ENCODE results near the gene PDE8A.
A peak's percentile ranks its signal among the peaks of the same experiment; 100 is the strongest.

PDE8A gene

DNA sequence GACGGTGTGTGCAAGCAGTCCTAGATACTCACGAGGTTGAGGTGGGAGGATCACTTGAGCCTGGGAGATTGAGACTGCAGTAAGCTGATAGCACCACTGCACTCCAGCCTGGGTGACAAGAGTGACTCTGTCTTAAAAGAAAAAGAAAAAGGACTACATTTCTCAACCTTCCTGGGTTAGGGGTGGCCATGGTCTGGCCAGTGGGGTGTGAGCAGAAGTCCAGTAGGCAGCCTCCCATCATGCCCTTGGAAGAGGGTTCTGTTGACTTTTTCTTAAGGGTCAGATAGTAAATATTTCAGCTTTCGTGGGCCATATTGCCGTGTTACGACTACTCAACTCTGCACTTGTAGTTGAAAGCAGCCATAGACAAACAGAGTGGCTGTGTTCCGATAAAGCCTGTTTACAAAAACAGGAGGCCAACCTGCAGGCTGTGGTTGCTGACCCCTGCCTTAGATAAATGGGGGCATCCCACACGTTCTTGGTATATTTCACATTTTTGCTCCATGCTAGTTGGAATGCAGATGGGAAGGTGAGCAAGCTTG is 31.0 kb upstream of the PDE8A start:
- Mint-ChIP-seq H3K36me3 (ENCODE audit: low read depth) (no peaks in the 10 kb centered on the region), H3K27me3 (no peaks in the 10 kb centered on the region), H3K4me3 (no peak overlapping the region), H3K27ac (no peak overlapping the region), H3K9me3 (no peaks in the 10 kb centered on the region), H3K4me1 (no peaks in the 10 kb centered on the region)
- ATAC-seq (no peak), DNase-seq (no peak)

DNA sequence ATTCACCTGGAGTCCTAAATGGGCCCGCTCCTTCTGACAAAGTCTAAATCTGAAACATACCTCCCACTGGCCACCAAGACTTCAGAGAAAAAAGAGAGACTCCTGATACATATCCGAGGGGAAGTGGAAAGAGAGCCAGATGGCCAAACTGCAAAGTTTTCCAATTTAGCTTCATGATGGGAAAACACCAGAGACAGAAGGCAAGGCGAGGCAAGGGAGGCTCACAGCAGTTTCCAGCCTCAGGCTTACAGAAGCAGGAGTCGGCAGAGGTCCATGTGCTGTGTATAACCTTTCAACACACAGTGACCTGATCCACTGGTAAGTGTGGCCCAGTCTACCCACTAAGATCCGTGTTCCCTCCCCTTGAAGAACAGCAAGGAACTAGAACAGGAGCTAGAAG is 29.9 kb upstream of the PDE8A start:
- ATAC-seq (no peak), DNase-seq (no peak)
- Mint-ChIP-seq H3K4me3 (no peak overlapping the region), H3K27me3 (peaks cover 7% of the 10 kb centered on the region), H3K36me3 (ENCODE audit: low read depth) (no peaks in the 10 kb centered on the region), H3K4me1 (peaks cover 2% of the 10 kb centered on the region), H3K9me3 (no peaks in the 10 kb centered on the region), H3K27ac (no peak overlapping the region)

DNA sequence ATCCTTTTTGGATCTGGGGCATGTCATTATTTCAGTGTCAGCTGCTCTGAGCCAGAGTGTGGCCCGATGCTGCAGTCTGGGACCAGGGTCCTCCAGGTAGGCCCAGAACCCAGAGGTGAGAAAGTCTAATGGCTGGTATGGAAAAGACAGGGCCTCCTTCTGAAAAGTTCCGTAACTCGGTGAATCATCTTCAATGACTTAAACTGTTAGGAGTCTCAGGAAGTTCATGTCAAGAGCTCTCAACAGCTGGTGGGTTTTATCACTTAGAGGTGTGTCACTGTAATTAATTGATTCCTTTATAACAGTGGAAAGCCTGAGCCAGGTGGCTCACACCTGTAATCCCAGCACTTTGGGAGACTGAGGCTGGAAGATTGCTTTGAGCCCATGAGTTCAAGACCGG is 28.5 kb upstream of the PDE8A start:
- no peak for DNase-seq
- H3K9me3 Mint-ChIP-seq: no peaks in the 10 kb centered on the region
- no peak for ATAC-seq
- H3K4me3 Mint-ChIP-seq: no peak overlapping the region
- no peaks in the 10 kb centered on the region for H3K36me3 Mint-ChIP-seq (ENCODE audit: low read depth)
- H3K4me1 Mint-ChIP-seq: peaks cover 2% of the 10 kb centered on the region
- H3K27ac Mint-ChIP-seq: no peak overlapping the region
- peaks cover 12% of the 10 kb centered on the region for H3K27me3 Mint-ChIP-seq

DNA sequence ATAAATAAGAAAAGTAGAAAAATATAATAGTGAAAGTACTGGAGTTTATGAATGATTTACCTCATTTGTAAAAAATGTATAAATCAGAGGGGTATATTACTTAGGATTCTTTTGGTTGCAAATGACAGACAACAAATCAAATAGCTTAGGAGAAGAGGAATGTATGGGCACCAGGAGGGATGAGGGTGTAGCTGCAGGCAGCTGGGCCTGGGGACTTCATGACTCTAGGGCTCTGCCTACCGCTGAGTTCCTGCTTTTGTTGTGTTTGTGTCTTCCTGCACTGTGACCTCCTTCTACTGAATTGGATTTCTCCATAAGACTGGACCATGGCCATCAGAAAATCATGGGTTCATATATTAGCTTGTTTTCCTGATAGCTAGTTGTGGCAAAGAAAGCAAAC is 27.9 kb upstream of the PDE8A start:
- Mint-ChIP-seq H3K27me3 (peaks cover 12% of the 10 kb centered on the region), H3K36me3 (ENCODE audit: low read depth) (no peaks in the 10 kb centered on the region), H3K4me3 (no peak overlapping the region), H3K9me3 (no peaks in the 10 kb centered on the region), H3K4me1 (peaks cover 2% of the 10 kb centered on the region), H3K27ac (no peak overlapping the region)
- DNase-seq: no peak
- no peak for ATAC-seq

DNA sequence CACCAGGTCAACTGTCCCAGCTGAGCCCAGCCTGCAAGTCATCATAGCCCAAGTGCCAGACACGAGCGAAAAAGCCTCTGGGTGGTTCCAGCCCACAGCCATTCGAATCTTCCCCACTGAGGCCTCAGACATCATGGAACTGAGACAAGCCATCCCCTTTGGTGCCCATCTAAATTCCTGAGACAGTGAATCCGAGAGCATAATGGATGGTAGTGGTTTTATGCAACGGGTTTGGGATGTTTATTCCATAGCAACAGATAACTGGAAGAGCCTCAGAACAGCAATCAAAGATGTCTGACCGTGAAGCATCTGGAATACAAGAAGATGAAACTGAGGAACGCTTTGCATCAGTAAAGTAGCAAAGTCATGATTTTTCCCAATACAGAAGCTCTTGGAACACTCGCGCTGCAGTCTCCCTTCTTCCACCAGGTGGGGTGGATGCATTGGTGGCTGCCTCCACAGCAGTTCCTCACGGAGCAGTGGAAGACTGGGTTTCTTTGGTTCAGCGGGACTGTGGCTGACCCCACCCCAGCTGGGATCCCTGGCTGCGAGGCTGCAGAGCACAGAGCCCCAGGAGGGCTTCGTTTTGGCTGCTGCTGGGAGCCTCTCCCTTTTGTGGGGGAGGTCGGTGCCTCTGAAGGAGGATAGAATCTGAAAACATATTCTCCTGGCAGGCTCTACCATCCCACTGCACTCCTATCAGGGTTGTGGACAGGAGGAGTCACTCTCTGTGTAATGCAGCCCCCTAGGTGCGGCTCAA is 26.4 kb upstream of the PDE8A start:
- DNase-seq (peak; percentile 38), ATAC-seq (peak; percentile 49)
- Mint-ChIP-seq H3K27me3 (peaks cover 14% of the 10 kb centered on the region), H3K4me1 (peaks cover 7% of the 10 kb centered on the region), H3K36me3 (ENCODE audit: low read depth) (no peaks in the 10 kb centered on the region), H3K4me3 (no peak overlapping the region), H3K27ac (no peak overlapping the region), H3K9me3 (no peaks in the 10 kb centered on the region)

DNA sequence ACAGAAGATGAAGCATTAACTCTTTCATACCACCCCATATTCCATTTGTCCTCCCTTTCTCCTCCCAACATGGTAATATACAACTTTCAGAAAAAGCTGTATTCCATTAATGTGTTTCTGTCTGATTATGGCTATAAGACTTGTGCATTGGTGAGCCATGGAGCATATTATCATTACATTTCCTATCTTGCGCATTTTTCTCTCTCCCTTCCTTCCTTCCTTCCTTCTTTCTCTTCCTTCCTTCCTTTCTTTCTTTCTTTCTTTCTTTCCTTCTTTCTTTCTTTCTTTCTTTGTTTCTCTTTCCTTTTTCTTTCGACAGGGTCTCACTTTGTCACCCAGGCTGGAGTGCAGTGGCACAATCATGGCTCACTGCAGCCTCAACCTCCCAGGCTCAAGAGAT is 25.5 kb upstream of the PDE8A start:
- peaks cover 7% of the 10 kb centered on the region for H3K4me1 Mint-ChIP-seq
- H3K27ac Mint-ChIP-seq: no peak overlapping the region
- no peak for DNase-seq
- no peaks in the 10 kb centered on the region for H3K36me3 Mint-ChIP-seq (ENCODE audit: low read depth)
- no peak overlapping the region for H3K4me3 Mint-ChIP-seq
- ATAC-seq: no peak
- H3K9me3 Mint-ChIP-seq: no peaks in the 10 kb centered on the region
- peaks cover 14% of the 10 kb centered on the region for H3K27me3 Mint-ChIP-seq

DNA sequence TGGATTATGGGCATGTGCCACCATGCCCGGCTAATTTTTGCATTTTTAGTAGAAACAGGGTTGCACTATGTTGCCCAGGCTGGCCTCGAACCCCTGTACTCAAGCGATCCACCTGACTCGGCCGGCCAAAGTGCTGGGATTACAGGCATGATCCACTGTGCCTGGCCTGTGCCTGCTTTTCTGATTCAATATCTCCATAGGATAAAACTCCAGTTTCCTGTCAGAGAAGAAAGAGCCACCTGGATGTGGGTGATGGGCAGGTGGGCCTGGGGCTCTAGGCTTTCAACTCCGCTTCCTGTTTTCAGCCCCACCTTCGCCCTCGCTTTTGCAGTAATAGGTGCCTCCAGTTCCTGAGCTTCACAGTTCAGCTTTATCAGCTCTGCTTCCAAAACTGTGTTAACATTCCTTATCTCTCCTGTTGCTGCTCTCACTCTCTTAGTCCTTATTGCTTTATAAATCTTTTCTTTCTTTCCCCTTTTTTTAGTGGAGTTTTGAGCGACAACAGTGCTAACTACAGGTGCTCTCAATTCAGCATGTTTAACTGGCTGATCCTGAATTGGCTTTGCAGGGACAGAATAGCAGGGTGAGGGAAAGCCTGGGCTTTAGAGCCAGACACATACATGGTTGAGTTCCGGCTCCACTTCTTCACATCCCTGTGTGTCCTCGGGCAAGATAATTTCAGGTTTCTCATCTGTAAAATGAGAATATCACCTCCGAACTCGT is 21.1 kb upstream of the PDE8A start:
- peaks cover 16% of the 10 kb centered on the region for H3K27me3 Mint-ChIP-seq

DNA sequence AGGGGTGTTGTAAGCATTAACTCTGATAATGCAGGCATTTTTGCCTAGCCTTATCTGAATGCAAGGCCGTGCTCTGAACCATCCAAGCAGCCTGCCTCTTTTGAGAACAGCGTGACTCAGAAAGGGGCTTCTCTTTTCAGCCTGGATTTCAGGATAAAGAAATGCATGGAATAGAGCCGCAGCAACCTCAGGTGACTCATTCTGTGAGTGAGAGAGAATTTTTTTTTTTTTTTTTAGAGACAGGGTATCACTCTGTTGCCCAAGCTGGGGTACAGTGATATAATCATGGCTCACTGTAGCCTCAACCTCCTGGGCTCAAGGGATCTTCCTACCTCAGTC is 20.6 kb upstream of the PDE8A start:
- no peak for DNase-seq
- Mint-ChIP-seq H3K36me3 (ENCODE audit: low read depth) (no peaks in the 10 kb centered on the region), H3K9me3 (peaks cover 4% of the 10 kb centered on the region), H3K27me3 (peaks cover 13% of the 10 kb centered on the region), H3K4me1 (peaks cover 4% of the 10 kb centered on the region), H3K4me3 (no peak overlapping the region), H3K27ac (no peak overlapping the region)
- ATAC-seq: no peak

More for the DNA sequence above, 21.1 kb upstream of the PDE8A start:
- Mint-ChIP-seq H3K4me1 (peaks cover 7% of the 10 kb centered on the region), H3K36me3 (ENCODE audit: low read depth) (no peaks in the 10 kb centered on the region), H3K4me3 (no peak overlapping the region), H3K27ac (no peak overlapping the region), H3K9me3 (peaks cover 4% of the 10 kb centered on the region)
- ATAC-seq (no peak), DNase-seq (no peak)

DNA sequence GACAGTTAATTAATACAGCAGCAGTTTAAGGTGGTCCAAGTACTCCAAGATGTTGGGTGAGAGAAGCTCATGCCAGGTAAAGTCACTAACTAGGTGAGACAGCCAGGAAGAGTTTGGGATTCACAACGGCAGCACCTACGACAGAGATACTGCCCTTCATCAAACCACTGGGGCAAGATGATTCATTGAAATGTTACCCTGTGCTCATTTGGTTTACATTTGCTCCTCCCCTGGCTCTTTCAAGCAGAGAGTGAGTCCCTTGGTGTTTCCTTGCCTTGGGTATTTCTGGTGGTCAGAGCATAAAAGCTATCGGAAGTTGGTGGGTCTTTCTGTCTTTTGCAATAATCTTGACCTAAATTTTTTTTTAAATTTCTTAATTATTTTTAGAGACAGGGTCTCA is 19.9 kb upstream of the PDE8A start:
- H3K4me3 Mint-ChIP-seq: no peak overlapping the region
- ATAC-seq: no peak
- DNase-seq: no peak
- H3K9me3 Mint-ChIP-seq: peaks cover 4% of the 10 kb centered on the region
- H3K27me3 Mint-ChIP-seq: peaks cover 9% of the 10 kb centered on the region
- no peaks in the 10 kb centered on the region for H3K36me3 Mint-ChIP-seq (ENCODE audit: low read depth)
- H3K27ac Mint-ChIP-seq: no peak overlapping the region
- H3K4me1 Mint-ChIP-seq: peaks cover 4% of the 10 kb centered on the region

DNA sequence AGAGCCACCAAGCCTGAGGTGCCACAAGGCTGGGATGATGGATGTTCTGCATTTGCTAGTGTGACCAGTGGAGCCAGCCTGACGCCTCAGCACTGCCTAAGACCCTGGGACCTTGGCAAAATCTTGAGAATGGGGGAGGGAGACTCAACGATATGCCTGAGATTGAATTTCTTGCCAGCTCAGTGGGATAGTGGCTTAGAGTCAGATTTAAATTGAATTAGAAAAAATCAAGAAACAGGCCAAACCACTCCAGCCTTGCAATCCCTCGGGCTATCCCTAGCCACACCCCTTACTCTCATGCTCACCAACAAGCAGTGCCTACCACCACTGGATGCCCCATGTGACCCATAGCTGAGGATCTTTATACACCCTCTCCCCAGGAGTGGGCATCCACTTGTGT is 18.7 kb upstream of the PDE8A start:
- Mint-ChIP-seq H3K4me1 (peaks cover 4% of the 10 kb centered on the region), H3K36me3 (ENCODE audit: low read depth) (no peaks in the 10 kb centered on the region), H3K27me3 (peaks cover 4% of the 10 kb centered on the region), H3K4me3 (no peak overlapping the region), H3K9me3 (peaks cover 4% of the 10 kb centered on the region), H3K27ac (no peak overlapping the region)
- DNase-seq (no peak), ATAC-seq (no peak)

DNA sequence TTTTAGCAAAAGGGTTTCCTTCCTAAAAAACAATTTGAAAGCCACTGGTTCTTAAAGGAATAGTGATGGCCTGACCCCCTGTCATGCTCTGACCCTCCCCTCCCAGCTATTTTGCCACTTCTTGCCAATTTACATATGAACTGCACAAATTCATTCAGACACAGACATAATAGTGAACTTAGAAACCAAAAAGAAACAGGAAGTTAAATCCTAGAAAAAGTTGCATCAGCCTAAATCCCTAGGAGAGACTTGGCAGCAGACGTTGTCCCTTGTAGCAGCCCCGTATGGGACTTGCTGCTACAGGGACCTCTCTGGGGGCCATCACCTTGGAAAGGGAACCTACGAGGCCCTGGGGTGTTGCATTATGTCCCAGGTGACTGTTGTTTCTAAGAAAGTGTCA is 14.3 kb upstream of the PDE8A start:
- Mint-ChIP-seq H3K4me1 (no peaks in the 10 kb centered on the region), H3K9me3 (peaks cover 4% of the 10 kb centered on the region), H3K4me3 (no peak overlapping the region), H3K36me3 (ENCODE audit: low read depth) (no peaks in the 10 kb centered on the region), H3K27ac (no peak overlapping the region), H3K27me3 (peaks cover 2% of the 10 kb centered on the region)
- ATAC-seq (no peak), DNase-seq (no peak)

DNA sequence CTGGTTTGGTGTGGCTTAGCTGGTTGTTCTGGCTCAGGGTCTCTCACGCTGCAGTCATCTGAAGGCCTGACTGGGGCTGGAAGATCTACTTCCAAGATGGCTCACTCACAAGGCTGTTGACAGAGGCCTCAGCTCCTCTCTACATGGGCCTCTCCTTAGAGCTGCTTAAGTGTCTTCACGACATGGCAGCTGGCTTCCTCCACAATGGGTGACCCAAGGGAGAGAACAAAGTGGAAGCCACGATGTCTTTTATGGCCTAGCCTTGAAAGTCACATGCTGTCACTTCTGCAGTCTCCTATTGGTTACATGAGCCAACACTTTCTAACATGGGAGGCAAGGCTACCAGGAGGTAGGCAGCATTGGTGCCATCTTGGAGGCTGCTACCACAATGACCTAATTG is 13.4 kb upstream of the PDE8A start:
- Mint-ChIP-seq H3K27ac (no peak overlapping the region), H3K4me3 (no peak overlapping the region), H3K4me1 (no peaks in the 10 kb centered on the region)

DNA sequence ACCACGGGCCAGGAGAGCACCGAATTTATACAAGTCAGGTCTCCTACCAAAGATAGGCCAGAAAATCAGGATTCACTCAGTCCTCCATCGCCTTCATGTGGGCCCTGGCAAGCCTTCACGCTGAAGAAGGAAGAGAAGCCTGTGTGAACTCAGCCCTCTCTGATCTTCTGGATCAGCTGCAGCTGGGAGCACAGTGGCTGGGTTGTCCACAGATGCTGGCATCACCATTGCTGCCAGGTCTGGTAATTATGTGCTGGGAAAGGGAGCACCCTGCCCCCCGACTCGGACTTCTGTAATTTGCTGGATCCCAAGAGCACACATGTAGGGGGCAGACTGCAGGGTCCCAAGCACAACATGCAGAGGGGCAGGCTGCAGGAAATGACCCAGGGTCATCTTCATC is 12.4 kb upstream of the PDE8A start:
- DNase-seq (no peak), ATAC-seq (no peak)
- Mint-ChIP-seq H3K27ac (no peak overlapping the region), H3K36me3 (ENCODE audit: low read depth) (no peaks in the 10 kb centered on the region), H3K4me3 (no peak overlapping the region), H3K9me3 (peaks cover 4% of the 10 kb centered on the region), H3K4me1 (no peaks in the 10 kb centered on the region), H3K27me3 (peaks cover 2% of the 10 kb centered on the region)

More for the DNA sequence above, 13.4 kb upstream of the PDE8A start:
- peaks cover 2% of the 10 kb centered on the region for H3K27me3 Mint-ChIP-seq
- ATAC-seq (no peak), DNase-seq (no peak)
- peaks cover 4% of the 10 kb centered on the region for H3K9me3 Mint-ChIP-seq
- no peaks in the 10 kb centered on the region for H3K36me3 Mint-ChIP-seq (ENCODE audit: low read depth)

DNA sequence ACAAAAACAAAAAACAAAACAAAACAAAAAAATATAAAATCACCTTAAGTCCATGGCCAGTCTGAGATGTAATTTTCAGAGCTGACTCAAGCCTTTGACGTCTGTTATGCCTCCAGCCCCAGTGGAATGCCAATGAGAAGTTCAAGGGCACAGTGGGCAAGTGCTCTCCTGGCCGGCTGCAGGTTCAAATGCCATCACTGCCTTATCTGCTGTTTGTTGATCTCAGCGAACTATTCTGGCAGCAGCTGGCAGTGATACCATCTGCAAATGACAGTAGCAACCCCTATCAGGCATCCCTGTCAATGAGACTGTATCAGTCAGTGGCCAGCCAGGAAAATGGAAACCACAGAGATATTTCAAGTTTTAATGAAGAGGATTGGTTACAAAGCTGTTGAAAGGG is 10.8 kb upstream of the PDE8A start:
- Mint-ChIP-seq H3K27me3 (no peaks in the 10 kb centered on the region), H3K9me3 (no peaks in the 10 kb centered on the region)
- ATAC-seq: no peak

More for the DNA sequence above, 10.8 kb upstream of the PDE8A start:
- no peak for DNase-seq
- Mint-ChIP-seq H3K36me3 (ENCODE audit: low read depth) (no peaks in the 10 kb centered on the region), H3K4me1 (no peaks in the 10 kb centered on the region), H3K4me3 (no peak overlapping the region), H3K27ac (no peak overlapping the region)

All from activated naive CD8-positive, alpha-beta T cell treated with anti-CD3 and anti-CD28 coated beads, Interleukin-2, amount 50 U/mL, for 24 hours (primary cell).